Measurements from ENCODE around the gene SAMD3.
"Not testable (repeated sequence)": the region's sequence is repeated elsewhere in the genome, so short reads cannot be mapped to it uniquely, and the experiment has no call there.

The SAMD3 gene

GRCh38 chr6:130176378-130176777 is 46.4 kb downstream of the SAMD3 start:
- ChIA-PET CTCF (interaction anchor here (0.9 to 1.1 kb wide), 2 partner anchors 14 to 547 kb away, joined by 3 read pairs; no protein-coding TSS in a partner anchor), POLR2A (no interaction called here)
- no peak for TF ChIP-seq CTCF (IDR thresholded peaks at IDR 0.05; ENCODE audit: control extremely low read depth, extremely low read depth, low read depth, missing control alignments)
- no peak for DNase-seq (ENCODE audit: extremely low spot score)

GRCh38 chr6:130173377-130174004 is 49.3 kb downstream of the SAMD3 start:
- CTCF ChIA-PET, result interaction anchor here (1.3 kb wide), 1 partner anchor 10 kb away, joined by 3 read pairs; no protein-coding TSS in a partner anchor
- DNase-seq (ENCODE audit: extremely low spot score); POLR2A ChIA-PET: not testable (repeated sequence)

- CTCF ChIA-PET, result interaction anchor here (1.4 kb wide), 1 partner anchor 17 kb away, joined by 3 read pairs; no protein-coding TSS in a partner anchor
- DNase-seq (ENCODE audit: extremely low spot score); POLR2A ChIA-PET: not testable (repeated sequence)
Observed at GRCh38 chr6:130170160-130170559, 52.6 kb downstream of the SAMD3 start.

- DNase-seq (ENCODE audit: extremely low spot score), result no peak
- POLR2A ChIA-PET, result no interaction called here
- no peak for TF ChIP-seq CTCF (IDR thresholded peaks at IDR 0.05; ENCODE audit: control extremely low read depth, extremely low read depth, low read depth, missing control alignments)
- CTCF ChIA-PET, result interaction anchor here (0.9 kb wide), 1 partner anchor 10 kb away, joined by 4 read pairs; no protein-coding TSS in a partner anchor
Observed at GRCh38 chr6:130167655-130168054, 55.1 kb downstream of the SAMD3 start.

GRCh38 chr6:130164251-130164650 is 58.5 kb downstream of the SAMD3 start:
- no peak for DNase-seq (ENCODE audit: extremely low spot score)
- ChIA-PET POLR2A (no interaction called here), CTCF (no interaction called here)
- no peak for TF ChIP-seq CTCF (IDR thresholded peaks at IDR 0.05; ENCODE audit: control extremely low read depth, extremely low read depth, low read depth, missing control alignments)

GRCh38 chr6:130163266-130163665 is 59.5 kb downstream of the SAMD3 start:
- ChIA-PET POLR2A (no interaction called here), CTCF (interaction anchor here (1.6 to 2.1 kb wide), 2 partner anchors 14 kb away, joined by 3 to 7 read pairs; no protein-coding TSS in a partner anchor)
- no peak for TF ChIP-seq CTCF (IDR thresholded peaks at IDR 0.05; ENCODE audit: control extremely low read depth, extremely low read depth, low read depth, missing control alignments)
- DNase-seq (ENCODE audit: extremely low spot score), result no peak

GRCh38 chr6:130162421-130162820 is 60.3 kb downstream of the SAMD3 start:
- ChIA-PET POLR2A (no interaction called here), CTCF (interaction anchor here (1.6 to 2.1 kb wide), 2 partner anchors 13 to 14 kb away, joined by 3 to 7 read pairs; no protein-coding TSS in a partner anchor)
- no peak for DNase-seq (ENCODE audit: extremely low spot score)
- TF ChIP-seq CTCF (IDR thresholded peaks at IDR 0.05; ENCODE audit: control extremely low read depth, extremely low read depth, low read depth, missing control alignments), result no peak
